HG03354 (cell line): ENCODE data around the gene SLC17A7.

Experiments used
- ATAC-seq: cut with Tn5 transposase; IDR thresholded peaks from one replicate; pipeline ENCODE4 v1.9.1; 2021; ENCODE audit warnings: mild to moderate bottlenecking; ENCODE audit not compliant: unreplicated experiment, poor library complexity, severe bottlenecking

The SLC17A7 gene

DNA sequence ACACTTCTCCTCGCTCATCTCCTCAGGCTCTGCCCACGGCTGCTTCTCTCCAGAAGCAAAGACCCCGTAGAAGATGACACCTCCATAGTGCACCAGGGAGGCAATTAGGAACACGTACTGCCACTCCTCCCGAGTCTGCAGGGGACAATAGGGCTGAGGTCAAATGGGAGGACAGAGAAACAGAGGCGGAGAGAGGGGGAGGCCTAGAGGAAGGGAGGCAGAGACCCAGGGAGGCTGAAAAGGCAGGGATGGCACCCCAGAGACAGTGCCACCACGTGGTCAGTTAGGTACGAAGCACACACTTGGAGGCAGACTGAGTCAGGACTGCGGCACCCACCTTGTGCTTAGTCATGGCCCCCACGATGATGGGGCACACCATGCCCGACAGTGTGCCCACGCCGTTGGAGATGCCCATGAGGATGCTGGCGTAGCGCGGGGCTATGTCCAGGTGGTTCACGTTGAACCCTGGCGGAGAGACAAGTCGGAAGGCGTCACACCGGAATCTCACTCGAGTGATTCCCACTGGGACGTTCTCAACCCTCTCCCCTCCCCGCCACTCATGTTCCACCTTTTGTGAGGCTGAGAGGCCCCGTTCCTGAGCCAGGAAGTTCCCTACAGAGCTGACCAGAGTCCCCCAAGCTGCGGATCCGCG lies 10.5 kb downstream of the SLC17A7 start:
- ATAC-seq, result no peak

DNA sequence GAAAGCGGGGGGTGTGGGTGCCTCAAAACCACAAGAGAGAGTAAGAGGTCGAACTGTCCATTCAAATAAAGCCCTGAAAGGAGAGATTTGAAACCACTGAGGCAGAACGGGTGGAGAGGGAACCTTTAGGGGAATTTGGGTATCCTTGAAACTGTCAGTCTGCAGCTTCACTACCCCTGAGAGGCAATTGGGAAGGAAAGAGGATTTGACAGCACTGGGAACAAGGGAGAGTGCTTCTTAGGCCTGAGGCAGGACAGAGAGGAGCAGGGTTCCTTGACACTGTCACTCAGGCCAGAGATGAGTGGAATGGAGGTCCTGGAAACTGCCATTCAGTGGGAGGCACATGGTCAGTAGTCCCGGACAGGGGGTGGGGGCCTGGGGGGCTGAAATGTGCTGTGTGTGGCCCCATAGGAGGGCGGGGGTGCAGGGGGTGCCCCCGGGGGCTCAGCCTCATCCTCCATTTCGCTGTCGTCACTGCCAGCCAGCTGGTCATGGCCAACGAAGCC lies 11.1 kb downstream of the SLC17A7 start:
- no peak for ATAC-seq

DNA sequence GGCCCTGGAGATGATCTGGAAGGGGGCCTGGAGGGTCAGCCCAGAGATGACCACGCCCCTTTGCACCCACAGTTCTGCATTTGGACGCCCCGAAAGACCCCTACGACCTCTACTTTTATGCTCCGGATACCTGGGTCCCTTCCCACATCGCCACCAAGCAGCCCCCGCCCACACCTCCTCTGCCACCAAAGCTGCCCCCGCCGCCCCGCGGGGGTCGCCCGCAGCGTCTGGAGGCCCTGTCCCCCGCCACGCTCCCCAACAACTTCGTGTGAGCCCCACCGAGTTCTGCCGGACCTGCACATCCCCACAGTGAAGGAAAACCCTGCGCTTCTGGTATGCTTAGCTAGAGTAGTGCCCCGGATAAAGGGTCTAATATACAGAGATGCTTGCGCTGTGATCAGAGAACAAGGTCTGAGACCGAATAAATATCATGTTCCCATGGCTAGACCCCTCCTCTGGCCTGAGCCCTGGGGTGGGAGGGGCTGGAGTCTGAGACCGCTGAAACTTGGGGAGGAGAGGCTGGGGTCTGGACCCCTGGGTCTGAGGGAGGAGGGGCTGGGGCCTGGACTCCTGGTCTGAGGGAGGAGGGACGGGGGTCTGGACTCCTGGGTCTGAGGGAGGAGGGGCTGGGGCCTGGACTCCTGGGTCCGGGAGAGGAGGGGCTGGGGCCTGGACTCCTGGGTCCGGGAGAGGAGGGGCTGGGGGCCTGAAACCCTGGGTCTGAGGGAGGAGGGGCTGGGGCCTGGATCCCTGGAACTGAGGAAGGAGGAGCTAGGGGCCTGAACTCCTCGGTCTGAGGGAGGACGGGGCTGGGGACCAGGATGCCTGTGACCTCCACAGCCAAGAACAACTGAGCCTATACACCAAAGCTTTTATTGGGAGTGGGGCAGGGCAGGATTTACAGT lies 12.5 kb downstream of the SLC17A7 start:
- no peak for ATAC-seq

DNA sequence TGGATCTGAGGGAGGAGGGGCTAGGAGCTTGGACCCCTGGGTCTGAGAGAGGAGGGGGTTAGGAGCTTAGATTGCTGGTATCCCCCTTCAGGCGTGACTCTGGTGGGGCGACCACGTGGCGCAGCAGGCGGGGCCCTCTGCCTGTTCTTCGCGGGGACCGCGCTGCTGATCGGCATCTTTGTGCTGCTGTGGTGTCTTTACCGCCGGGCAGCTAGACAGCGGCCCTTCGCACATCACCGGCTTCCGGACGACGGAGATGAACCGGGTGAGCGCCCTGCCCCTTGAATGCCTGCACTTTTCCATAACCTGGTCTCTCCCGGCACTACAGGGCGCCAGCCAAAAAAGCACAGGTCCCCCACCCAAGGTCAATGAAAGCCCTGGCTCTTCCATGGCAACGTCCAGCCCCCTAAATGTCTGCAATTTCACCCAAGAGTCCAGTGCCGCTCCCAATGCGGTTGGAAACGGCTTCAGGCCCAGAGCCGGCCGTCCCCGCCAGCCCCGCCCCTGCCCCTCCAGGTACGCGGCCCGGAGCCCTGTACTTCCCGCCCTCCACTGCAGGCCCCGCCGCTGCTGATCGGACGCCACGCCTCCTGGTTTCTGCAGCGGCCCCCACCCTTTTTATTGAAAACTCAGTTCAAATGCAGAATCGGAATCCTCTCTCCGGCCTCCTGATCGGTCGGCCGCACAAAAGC lies 13.3 kb downstream of the SLC17A7 start:
- ATAC-seq, result no peak

DNA sequence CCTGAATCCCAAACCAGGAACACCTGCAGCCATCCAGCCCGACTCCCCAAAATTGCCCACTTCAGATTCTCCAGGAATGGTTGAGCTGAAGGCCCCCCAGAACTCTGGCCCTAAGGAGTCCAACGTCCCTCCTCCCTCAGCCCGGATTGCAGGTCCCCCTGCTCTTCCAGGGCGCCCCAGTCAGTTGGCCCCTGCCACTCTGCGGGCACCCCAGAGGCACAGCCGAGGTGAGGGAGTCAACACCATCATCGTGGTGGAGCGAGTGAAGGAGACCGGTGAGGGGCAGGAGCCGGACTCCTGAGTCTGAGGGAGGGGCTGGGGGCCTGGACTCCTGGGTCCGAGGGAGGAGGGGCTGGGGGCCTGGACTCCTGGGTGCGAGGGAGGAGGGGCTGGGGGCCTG lies 14.0 kb downstream of the SLC17A7 start:
- no peak for ATAC-seq

DNA sequence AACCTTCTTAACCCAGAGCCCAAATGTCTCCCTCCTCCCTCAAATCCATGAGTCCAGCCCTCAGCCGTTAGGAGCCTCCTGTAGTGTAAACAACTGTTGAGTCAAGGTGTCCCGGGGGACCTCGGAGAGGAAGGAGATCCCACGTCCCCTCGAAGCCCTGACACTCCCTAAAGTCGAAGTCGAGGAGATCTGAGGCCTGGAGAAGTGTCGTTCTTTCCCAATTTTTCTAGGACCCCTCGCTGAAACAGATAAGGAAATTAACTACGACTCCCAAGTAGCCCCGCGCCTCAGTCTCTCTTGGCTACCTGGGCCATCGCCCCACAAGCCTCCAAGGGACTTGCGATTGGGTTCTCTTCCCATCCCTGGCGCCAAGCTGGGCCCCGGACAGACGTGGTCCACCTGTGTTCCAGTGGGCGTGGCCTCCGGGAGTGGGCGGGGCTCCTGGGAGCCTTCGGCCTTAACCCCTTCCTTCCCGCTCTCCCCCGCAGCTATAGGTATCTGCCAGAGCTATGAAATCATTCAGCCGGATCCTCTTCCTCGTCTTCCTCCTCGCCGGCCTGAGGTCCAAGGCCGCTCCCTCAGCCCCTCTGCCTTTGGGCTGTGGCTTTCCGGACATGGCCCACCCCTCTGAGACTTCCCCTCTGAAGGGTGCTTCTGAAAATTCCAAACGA lies 15.3 kb downstream of the SLC17A7 start:
- no peak for ATAC-seq

DNA sequence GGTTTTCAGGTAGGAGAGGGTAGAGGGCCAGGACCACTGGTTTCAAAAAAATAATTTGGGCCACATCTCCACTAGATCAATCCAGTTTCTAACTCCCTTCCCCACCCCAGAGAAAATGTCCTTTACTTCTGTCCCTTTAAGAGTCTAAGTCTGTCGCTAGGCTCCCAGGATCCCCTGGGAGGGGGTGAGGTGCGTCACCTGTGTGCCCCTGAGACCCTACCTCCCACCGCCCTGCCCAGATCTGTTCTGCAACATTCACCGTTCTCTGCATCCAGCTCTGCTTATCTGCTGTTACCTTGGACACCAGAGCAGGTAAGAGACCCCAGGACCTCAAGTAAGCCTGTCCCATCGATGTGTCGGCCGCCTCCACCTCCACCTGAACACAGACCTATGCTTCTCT lies 16.1 kb downstream of the SLC17A7 start, which contains the start of gene GFY:
TSS of gene GFY (plus strand) at position 211 of the 400 bp plus-strand sequence. CDS start 1,043 bp downstream, outside the sequence.
- no peak for ATAC-seq

DNA sequence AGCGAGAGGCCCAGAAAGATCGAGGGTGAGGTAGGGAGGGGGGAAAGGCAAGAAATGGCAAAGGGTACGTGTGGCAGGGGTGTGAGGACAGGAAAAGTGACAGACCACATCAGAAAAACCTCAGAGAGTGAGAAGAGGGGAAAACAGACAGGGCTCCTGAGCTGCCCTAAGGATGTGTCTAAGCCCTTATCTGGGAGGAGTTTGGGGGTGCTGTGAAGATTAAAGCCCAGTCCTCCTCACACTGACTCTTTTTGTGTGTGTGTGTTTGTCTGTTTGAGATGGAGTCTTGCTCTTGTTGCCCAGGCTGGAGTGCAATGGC lies 17.4 kb downstream of the SLC17A7 start:
- ATAC-seq, result no peak

DNA sequence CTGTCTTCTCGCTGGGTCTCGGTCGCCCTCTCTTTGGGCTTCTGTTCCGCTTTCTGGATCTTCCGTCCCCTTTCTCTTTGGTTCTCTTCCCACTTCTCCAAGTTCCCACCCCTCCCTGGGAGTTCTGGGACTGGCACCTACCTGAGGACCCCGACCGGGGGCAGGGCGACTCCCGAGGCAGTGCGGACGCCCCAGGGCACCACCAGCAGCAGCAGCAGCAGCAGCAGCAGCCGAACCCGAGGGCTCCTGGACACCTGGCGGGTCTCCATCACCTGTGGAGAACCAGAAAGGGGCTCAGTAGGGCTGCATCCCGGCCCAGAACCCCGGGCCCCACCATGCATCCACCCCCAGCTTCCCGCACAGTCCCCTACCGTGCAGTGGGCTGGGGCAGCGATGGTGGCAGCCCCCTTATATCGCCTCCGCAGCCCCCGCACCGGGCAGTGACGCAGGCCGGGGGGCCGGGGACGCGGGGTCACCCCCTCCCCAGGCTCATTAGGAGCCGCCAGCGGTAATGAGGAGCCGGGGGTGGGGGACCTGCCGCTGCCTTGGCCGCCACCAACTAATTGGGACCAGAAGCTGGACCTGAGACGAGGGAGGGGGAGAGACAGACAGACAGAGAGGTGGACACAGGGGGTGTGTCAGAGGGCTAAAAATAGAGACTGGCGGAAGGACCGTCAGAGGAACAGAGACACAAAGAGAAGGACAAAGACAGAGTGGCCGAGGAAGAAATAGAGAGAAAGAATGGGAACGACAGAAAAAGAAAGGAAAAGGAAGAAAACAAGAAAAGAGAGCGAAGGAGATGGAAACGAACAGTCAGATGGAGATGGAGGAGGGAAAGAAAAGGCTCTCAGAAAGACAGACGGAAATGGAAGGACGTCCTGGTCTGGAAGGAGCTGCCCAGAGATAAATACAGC lies 18.0 kb downstream of the SLC17A7 start, which contains the start of gene PTH2:
TSS of gene PTH2 (minus strand) at position 371 of the 914 bp plus-strand sequence. CDS start at position 269, 102 bp downstream.
- no peak for ATAC-seq

DNA sequence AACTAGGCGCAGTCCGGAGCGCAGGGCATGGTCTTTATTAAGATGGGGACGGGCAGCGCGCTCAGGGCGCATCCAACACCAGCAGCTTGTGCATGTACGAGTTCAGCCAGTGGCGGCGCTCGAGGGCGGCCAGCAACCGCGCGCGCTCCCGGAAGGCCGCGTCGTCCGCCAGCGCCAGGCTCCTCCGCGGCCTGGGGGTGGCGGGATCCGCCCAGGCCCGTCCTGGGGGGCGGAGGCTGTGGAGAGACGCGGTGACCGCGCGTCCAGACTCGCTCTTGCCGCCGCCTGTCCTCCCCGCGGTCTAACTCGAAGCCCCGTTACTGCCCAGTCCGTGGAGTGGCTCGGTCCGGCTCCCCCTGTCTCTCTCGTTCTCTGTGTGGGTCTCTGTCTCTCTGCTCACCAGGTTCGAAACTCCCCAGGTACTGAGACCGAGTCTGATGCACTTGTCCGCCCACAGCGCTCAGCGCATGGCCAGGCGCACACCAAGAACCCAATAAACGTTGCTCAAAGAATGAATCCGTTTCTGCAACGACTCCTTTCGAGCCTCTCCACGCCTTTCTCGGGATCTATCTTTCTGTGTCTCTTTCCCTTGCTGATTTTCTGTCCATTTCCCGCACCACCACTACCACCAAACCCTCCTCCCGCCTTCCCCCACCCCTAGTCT lies 18.8 kb downstream of the SLC17A7 start:
- ATAC-seq, result no peak

DNA sequence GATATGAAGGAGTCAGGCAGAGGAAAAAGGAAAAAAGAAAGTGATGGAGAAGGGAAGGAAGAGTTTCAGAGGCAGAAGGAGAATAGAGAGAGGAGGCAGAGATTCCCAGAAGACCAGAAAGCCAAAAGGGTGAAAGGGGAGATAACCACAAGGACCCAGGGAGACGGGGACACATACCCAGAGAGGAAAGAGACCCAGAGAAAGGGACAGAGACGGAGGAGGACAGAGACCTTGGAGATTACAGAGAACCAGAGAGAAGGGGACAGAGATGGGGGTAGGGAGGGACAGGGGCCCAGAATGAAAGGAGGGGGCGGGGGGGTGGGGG lies 19.5 kb downstream of the SLC17A7 start:
- no peak for ATAC-seq

DNA sequence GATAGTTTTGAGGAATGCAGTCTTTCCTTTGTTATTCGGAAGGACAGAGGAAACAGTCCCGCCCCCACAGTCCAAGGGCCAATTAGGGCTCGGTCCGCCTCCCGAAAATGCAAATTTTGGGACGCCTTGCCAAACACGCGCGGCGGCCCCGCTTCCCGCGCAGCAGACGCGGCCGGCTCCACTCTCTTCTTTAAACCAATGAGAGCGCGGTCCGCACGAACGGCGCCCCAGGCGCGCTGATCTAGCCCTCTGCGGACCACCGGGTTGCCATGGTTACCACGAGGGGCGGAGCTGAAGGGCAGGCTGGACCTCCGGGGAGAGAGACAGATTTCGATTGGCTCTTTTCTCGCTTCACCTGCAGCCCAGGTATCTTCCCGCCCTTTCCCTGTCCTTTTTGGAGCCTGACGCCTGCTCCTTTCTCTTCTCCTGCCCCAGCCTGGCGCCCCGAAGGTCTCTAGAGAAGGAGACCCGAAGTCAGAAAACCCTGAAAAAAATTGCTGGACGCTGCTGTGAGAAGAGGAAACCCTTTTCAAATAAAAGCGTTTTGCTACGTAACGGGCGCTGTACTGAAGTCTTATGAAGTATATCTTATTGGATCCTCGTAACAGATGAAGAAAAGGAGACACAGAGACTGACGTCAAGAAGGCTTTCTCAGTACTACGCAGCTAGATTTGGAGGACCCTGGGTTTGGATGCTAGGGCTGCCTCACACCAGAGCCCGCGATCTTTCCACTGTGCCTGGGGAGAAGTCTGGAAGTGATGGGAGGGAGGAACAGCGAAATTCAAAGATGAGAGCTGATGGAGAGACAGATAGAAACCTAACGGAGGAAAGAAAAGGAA lies 20.1 kb downstream of the SLC17A7 start:
- no peak for ATAC-seq

DNA sequence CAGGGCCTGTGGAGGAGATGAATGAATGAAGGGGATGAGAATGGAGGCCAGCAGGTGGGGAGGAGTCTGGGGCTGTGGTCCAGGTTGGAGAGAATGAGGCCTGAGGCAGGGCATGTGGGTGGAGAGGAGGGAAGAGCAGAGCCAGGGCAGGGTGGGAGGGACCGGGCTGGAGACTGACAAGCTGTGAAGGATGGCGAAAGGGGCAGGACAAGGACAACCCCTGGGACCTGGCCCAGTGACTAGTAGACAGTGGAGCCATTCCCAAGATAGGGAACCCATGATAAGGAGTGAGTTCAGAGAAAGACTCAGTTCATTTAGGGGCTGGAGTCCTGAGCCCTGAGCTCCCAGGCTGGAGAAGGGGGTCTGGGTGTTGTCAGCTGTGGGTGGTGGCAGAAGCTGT lies 21.1 kb downstream of the SLC17A7 start:
- ATAC-seq, result no peak

DNA sequence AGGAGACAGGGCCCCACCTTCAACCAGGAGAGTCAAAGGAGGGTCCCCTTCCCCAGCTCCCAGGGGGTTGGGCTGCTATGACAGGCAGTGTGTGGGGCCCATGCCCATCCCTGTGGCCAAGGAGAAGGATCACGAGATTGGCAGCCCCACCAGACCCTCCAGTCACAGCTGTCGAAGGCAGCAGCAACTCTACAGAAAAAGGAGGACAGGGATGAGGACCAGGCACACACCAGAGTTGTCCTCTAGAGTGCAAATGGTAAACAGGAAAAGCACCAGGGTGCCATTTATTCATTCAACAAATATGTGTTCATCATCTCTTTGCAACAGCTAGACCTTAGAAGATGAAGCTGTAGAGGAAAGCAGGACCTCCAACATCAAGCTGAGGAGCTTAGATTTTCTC lies 22.2 kb downstream of the SLC17A7 start:
- no peak for ATAC-seq

DNA sequence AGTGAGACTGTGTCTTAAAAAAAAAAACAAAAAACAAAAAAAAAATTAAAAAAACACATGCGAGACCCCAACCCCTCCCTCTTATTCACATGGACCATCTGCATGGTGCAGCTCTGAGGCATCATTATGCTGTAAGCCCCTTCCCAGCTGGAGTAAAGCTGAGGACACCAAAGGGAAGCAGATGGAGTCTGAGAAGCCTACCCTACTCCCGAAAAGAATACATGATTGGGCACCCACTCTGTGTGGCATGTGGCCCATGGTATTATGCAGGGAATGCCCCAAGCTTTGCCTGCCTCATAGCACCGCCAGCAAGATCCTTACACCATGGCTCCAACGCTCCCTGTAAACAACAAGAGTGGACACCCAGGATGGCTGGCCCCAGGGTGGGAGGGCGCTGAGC lies 22.8 kb downstream of the SLC17A7 start:
- ATAC-seq, result no peak

DNA sequence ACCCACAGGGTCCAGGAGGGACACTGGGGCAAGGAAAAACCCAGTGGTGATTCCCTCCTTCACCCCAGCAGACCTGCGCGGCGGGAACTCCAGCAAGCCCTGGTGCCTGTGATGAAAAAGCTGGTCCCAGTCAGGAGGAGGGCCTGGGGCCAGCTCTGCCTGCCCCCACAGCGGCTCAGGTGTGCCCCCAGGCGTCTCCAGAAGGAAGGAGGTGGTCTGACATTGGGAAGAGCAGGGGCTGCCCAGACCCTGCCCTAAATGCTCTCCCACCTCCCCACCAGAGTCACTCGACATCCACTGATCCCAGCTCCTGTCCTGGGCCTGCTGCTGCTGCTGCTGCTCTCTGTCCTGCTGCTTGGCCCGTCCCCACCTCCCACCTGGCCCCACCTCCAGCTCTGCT lies 24.2 kb downstream of the SLC17A7 start:
- ATAC-seq, result no peak

DNA sequence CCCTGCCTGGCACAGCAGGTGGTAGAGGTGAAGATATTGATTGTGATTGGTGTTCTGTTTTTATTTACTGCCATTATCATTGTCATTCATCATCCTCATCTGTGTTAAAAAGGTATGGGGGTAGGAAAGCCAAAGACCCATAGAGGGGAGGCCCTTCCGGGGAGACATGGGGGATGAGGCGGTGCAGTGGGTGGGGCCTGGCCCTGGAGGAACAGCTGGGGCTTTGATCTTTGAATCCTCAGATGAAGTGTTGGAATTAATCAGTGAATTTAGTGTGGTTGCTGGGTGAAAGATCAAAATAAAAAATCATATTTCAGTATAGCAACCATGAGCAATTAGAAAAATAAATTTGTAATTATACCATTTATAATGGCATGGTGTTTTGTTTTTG lies 25.5 kb downstream of the SLC17A7 start:
- no peak for ATAC-seq
